HL-60 (cell line): ENCODE measurements around the gene ZNF638.

ENCODE experiments used
- DNase-seq, 2 experiments: peaks; one replicate each; pipeline ENCODE4 v3.0.0-alpha.2; 2010 to 2020; ENCODE audit warnings: low read depth in 1 of 2, low spot score in 1 of 2
- H3K27ac ChIP-seq: fragments of 250-450 bp; sonication (Bioruptor Pico); replicated peaks from 2 replicates; pipeline ENCODE4 v1.5.1; 2020; ENCODE audit warnings: mild to moderate bottlenecking, moderate library complexity
- H3K27me3 ChIP-seq: fragments of 250-450 bp; sonication (Bioruptor Pico); 2 replicates; pipeline ENCODE4 v1.5.1; 2021; ENCODE audit warnings: mild to moderate bottlenecking, moderate library complexity; ENCODE audit not compliant: insufficient read depth, poor library complexity, severe bottlenecking
- H3K4me3 ChIP-seq: replicated peaks from 2 replicates; pipeline ENCODE4 v1.5.1; 2011; ENCODE audit warnings: mild to moderate bottlenecking, control low read depth, low read length; ENCODE audit not compliant: insufficient read depth
- CTCF ChIP-seq: IDR thresholded peaks from one replicate; pipeline ENCODE4 v1.5.1; 2011; ENCODE audit warnings: low read length, control low read depth, inconsistent platforms; ENCODE audit not compliant: insufficient read depth
- GABPA ChIP-seq: IDR thresholded peaks from 2 replicates; pipeline ENCODE4 v1.6.1; 2012; ENCODE audit warnings: low read depth
- POLR2AphosphoS5 ChIP-seq: IDR thresholded peaks from 2 replicates; pipeline ENCODE4 v1.6.1; 2012; ENCODE audit warnings: low read depth
- REST ChIP-seq: IDR thresholded peaks from 2 replicates; pipeline ENCODE4 v1.6.1; 2012; ENCODE audit warnings: low read depth; ENCODE audit not compliant: insufficient replicate concordance
- SPI1 ChIP-seq: IDR thresholded peaks from 2 replicates; pipeline ENCODE4 v1.6.1; 2012; ENCODE audit warnings: low read depth, mild to moderate bottlenecking, borderline replicate concordance

The ZNF638 gene

GRCh38 chr2:71464389-71464788, 132.8 kb downstream of the ZNF638 start:
- Histone ChIP-seq H3K27me3 (peaks cover 33% of the 10 kb centered on the region), H3K4me3 (no peak overlapping the region), H3K27ac (no peak overlapping the region)
- no peak for DNase-seq
- TF ChIP-seq REST (no peak), GABPA (no peak), SPI1 (no peak), CTCF (no peak), POLR2AphosphoS5 (no peak)

- Histone ChIP-seq H3K27me3 (peaks cover 33% of the 10 kb centered on the region), H3K4me3 (no peak overlapping the region), H3K27ac (no peak overlapping the region)
- DNase-seq: no peak
- TF ChIP-seq SPI1 (no peak), POLR2AphosphoS5 (no peak), CTCF (no peak), REST (no peak), GABPA (no peak)
Measured at GRCh38 chr2:71465356-71465755, 133.8 kb downstream of the ZNF638 start.

GRCh38 chr2:71465961-71466300, 134.3 kb downstream of the ZNF638 start:
- peaks cover 33% of the 10 kb centered on the region for H3K27me3 ChIP-seq
- no peak overlapping the region for H3K27ac ChIP-seq
- DNase-seq: no peak
- H3K4me3 ChIP-seq: peak overlapping the region; percentile 54
- TF ChIP-seq SPI1 (no peak), CTCF (no peak), POLR2AphosphoS5 (no peak), REST (no peak), GABPA (no peak)
